AG10803 (cell line): ENCODE data around the gene MDGA2.

ENCODE experiments used
- DNase-seq: peaks from one replicate; pipeline ENCODE4 v3.0.0; 2010; ENCODE audit warnings: low read depth
- H3K4me3 ChIP-seq: 2 replicates; pipeline ENCODE4 v1.5.1; 2011; ENCODE audit warnings: mild to moderate bottlenecking, low read length, control low read depth
- CTCF ChIP-seq: conservative IDR thresholded peaks from 2 replicates; pipeline ENCODE4 v1.5.1; 2011; ENCODE audit warnings: mild to moderate bottlenecking, low read length, control low read depth, inconsistent platforms

The MDGA2 gene

GRCh38 chr14:47332106-47332505 lies 343.3 kb downstream of the MDGA2 start:
- no peak overlapping the region for H3K4me3 ChIP-seq
- DNase-seq = no peak
- TF ChIP-seq CTCF = no peak

GRCh38 chr14:47328376-47328775 lies 347.0 kb downstream of the MDGA2 start:
- H3K4me3 ChIP-seq = no peak overlapping the region
- no peak for TF ChIP-seq CTCF
- no peak for DNase-seq

- DNase-seq = no peak
- no peak for TF ChIP-seq CTCF
- H3K4me3 ChIP-seq = no peak overlapping the region
Observed at GRCh38 chr14:47327336-47327735, 348.1 kb downstream of the MDGA2 start.

- no peak overlapping the region for H3K4me3 ChIP-seq
- no peak for TF ChIP-seq CTCF
Observed at GRCh38 chr14:47322751-47323150, 352.7 kb downstream of the MDGA2 start.

GRCh38 chr14:47302121-47302520 lies 373.3 kb downstream of the MDGA2 start:
- TF ChIP-seq CTCF = no peak
- H3K4me3 ChIP-seq = no peak overlapping the region
- no peak for DNase-seq

More at GRCh38 chr14:47322751-47323150, 352.7 kb downstream of the MDGA2 start:
- no peak for DNase-seq

GRCh38 chr14:47300796-47301195 lies 374.6 kb downstream of the MDGA2 start:
- TF ChIP-seq CTCF = no peak
- DNase-seq = no peak
- no peak overlapping the region for H3K4me3 ChIP-seq

- no peak for TF ChIP-seq CTCF
- no peak for DNase-seq
- H3K4me3 ChIP-seq = no peak overlapping the region
Observed at GRCh38 chr14:47297374-47297773, 378.0 kb downstream of the MDGA2 start.
